Measurements from ENCODE around the gene JARID2. TPM values are rescaled to one million over a fixed set of nuclear protein-coding genes. Genes with fewer than 3 reads are reported as not detected.
A peak's percentile ranks its signal among the peaks of the same experiment; 100 is the strongest.

Gene JARID2
- total RNA-seq, 4 donors from 2014 or later: 6.6 to 8.1 (median 7.5) TPM

- H3K36me3 ChIP-seq: no peaks in the 10 kb centered on the region
- peaks cover 4 to 20% of the 10 kb centered on the region in 2 donors for H3K4me1 ChIP-seq
- no peak overlapping the region for H3K4me3 ChIP-seq (replicated peaks in 1 of 3)
Measured at GRCh38 chr6:15348528-15348927, 102.7 kb downstream of the JARID2 start.

DNA sequence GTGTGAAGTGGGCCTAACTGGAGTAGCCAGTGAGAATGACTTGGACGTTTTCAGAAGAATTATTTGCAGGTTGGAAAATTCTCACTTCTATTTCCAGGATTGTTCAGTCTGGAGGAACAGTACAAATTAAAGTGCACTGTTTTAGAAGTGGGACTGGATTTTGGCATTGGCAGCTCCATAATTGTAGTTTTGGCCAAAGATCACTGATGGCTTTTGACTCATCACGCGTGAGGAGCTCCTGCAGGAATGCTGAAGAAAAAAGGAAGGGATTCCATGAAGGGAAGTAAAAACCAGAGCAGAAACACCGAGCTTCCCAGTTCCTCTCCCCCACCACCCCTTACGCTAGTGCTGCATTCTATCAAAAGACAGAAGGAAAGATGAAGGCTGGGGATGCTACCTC, 103.5 kb downstream of the JARID2 start:
- no peak overlapping the region for H3K27ac ChIP-seq

More at GRCh38 chr6:15348528-15348927, 102.7 kb downstream of the JARID2 start:
- Histone ChIP-seq H3K27ac (no peak overlapping the region), H3K9me3 (no peaks in the 10 kb centered on the region), H3K27me3 (no peaks in the 10 kb centered on the region)
- intact Hi-C loops (cut with DNase I): no loop called here
- TF ChIP-seq CTCF (IDR thresholded peaks at IDR 0.05) (no peak), POLR2A (IDR thresholded peaks at IDR 0.05) (no peak)
- WGBS, 2 donors: 93 to 94% methylated on average over 4 of the region's 4 CpGs
- DNase-seq: no peak

DNA sequence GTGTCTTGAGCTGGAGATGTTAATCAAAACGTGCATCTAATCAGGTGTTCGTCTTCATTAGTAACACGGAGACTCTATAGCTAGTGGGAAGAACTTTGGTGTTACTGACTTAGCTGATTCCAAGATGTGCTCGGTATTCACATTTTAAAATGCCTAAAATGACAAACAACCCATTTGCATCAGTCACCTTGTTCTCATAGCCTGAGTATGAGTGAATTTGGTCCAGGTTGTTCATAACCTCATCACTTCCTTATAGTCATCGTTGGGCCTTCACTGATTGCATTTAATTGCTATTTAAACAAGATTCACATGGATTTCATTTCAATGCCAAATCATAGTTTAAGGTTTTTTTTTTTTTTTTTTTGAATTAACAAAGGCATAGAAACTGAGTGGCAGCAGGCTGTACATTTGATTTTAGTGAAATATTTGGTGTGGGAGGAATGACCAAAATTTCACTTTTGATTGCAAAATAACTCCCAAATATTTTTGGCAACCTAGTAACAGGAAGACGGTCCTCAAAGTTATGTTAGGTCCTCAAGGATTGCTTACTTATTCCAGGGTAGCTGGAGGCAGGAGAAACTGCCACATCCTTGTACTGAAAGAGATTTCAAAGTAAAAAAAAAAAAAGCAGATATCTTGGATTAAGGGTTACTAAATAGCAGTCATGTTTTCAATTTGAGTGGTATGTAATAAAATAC, 104.7 kb downstream of the JARID2 start:
- DNase-seq: no peak
- Histone ChIP-seq H3K4me1 (peaks cover 7 to 26% of the 10 kb centered on the region in 2 donors), H3K4me3 (replicated peaks in 1 of 3) (no peak overlapping the region), H3K27ac (no peak overlapping the region), H3K27me3 (no peaks in the 10 kb centered on the region), H3K36me3 (no peaks in the 10 kb centered on the region), H3K9me3 (no peaks in the 10 kb centered on the region)
- WGBS, 2 donors: 91 to 94% methylated on average over 6 of the region's 6 CpGs
- intact Hi-C loops (cut with DNase I): no loop called here
- no peak for TF ChIP-seq POLR2A (IDR thresholded peaks at IDR 0.05)
- no peak for TF ChIP-seq CTCF (IDR thresholded peaks at IDR 0.05)

More for the DNA sequence above, 103.5 kb downstream of the JARID2 start:
- intact Hi-C loops (cut with DNase I): no loop called here
- 83 to 89% methylated on average over 5 of the region's 5 CpGs for WGBS, 2 donors
- no peaks in the 10 kb centered on the region for H3K36me3 ChIP-seq
- H3K4me3 ChIP-seq (replicated peaks in 1 of 3): no peak overlapping the region
- no peaks in the 10 kb centered on the region for H3K27me3 ChIP-seq
- no peaks in the 10 kb centered on the region for H3K9me3 ChIP-seq
- no peak for DNase-seq
- H3K4me1 ChIP-seq: peaks cover 7 to 26% of the 10 kb centered on the region in 2 donors
- TF ChIP-seq CTCF (IDR thresholded peaks at IDR 0.05) (no peak), POLR2A (IDR thresholded peaks at IDR 0.05) (no peak)

DNA sequence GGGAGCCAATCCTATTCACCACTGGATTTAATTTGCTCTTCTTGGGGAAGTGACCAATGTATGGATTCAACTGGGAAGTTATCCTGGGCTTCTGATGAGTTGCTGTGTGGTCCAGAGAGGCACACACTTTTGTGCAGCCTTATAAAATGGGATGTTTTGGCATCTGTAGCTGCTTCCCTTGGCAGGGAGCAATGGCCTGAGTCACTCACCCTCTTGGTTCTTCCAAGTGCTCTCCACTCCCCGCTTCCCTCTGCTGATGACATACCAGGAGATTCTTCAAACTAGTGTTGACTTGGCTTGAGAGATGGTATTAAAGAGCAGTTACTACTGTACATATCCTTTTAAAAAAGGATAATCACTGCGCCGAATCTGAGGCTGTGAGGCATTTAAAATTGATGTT, 105.8 kb downstream of the JARID2 start:
- WGBS, 2 donors: 51 to 69% methylated on average over 3 of the region's 3 CpGs
- H3K27ac ChIP-seq: no peak overlapping the region
- H3K4me1 ChIP-seq: peaks cover 7 to 26% of the 10 kb centered on the region in 2 donors

More for the DNA sequence above, 105.8 kb downstream of the JARID2 start:
- TF ChIP-seq POLR2A (IDR thresholded peaks at IDR 0.05) (no peak), CTCF (IDR thresholded peaks at IDR 0.05) (no peak)
- H3K36me3 ChIP-seq: no peaks in the 10 kb centered on the region
- peak; percentile 20 to 26 for DNase-seq
- H3K4me3 ChIP-seq (replicated peaks in 1 of 3): no peak overlapping the region
- no peaks in the 10 kb centered on the region for H3K9me3 ChIP-seq
- H3K27me3 ChIP-seq: no peaks in the 10 kb centered on the region
- intact Hi-C loops (cut with DNase I): no loop called here

Data from thyroid gland (tissue), 4 donors.